GM23338 (cell line): ENCODE measurements around the gene BRD9.
"Not testable (repeated sequence)": the region's sequence is repeated elsewhere in the genome, so short reads cannot be mapped to it uniquely, and the experiment has no call there.

Experiments used
- CTCF ChIP-seq, 2 experiments: fragments of 200-600 bp in 1 of 2; sonication (generic) in 1 of 2; conservative IDR thresholded peaks; 2 replicates each; pipeline versions ENCODE4 v1.5.1 to v1.6.1; 2016 to 2017; ENCODE audit warnings: antibody characterized with exemption in 2 of 2, low read depth in 2 of 2, mild to moderate bottlenecking in 2 of 2, moderate library complexity in 1 of 2
- EZH2 ChIP-seq: fragments of 200-600 bp; sonication (generic); IDR thresholded peaks from one replicate; pipeline ENCODE4 v1.8.0; 2017; ENCODE audit warnings: antibody characterized with exemption, mild to moderate bottlenecking, low read depth; ENCODE audit not compliant: unreplicated experiment
- STAT1 ChIP-seq: IDR thresholded peaks from one replicate; pipeline ENCODE4 v1.6.1; 2016; ENCODE audit warnings: antibody characterized with exemption; ENCODE audit not compliant: unreplicated experiment

- not testable (repeated sequence) for TF ChIP-seq CTCF (conservative IDR thresholded peaks at IDR 0.05; ENCODE audit: low read depth in 2 of 2); STAT1; EZH2
Observed at GRCh38 chr5:834013-834412, 58.6 kb downstream of the BRD9 start.
